HepG2 (cell line): ENCODE measurements around the gene AP3D1. TPM values are rescaled to one million over a fixed set of nuclear protein-coding genes. Genes with fewer than 3 reads are reported as not detected.
A peak's percentile ranks its signal among the peaks of the same experiment; 100 is the strongest.

Experiments
- ARNT ChIP-seq: fragments of 450-650 bp; IDR thresholded peaks from 2 replicates; pipeline ENCODE4 v1.6.1; 2017
- GATA4 ChIP-seq: sonication (generic); IDR thresholded peaks from 2 replicates; pipeline ENCODE4 v1.6.1; 2016; ENCODE audit warnings: antibody characterized with exemption, low read depth, borderline replicate concordance
- HMGA1 ChIP-seq: sonication (generic); formaldehyde crosslinking; conservative IDR thresholded peaks from 2 replicates; pipeline ENCODE4 v1.4.0; 2020; ENCODE audit warnings: missing genetic modification reagents
- HNF4G ChIP-seq, 2 experiments: sonication (generic) in 1 of 2; formaldehyde crosslinking in 1 of 2; IDR thresholded peaks; 2 replicates each; pipeline versions ENCODE4 v1.4.0 to v1.6.1; 2011 to 2020; ENCODE audit warnings: borderline replicate concordance in 2 of 2, low read depth in 2 of 2, mild to moderate bottlenecking in 2 of 2, low read length in 1 of 2, missing genetic modification reagents in 1 of 2, moderate library complexity in 1 of 2
- JDP2 ChIP-seq: sonication (generic); formaldehyde crosslinking; IDR thresholded peaks from 2 replicates; pipeline ENCODE4 v1.8.1; 2022; ENCODE audit warnings: missing genetic modification reagents, borderline replicate concordance
- POLR2A ChIP-seq, 2 experiments: IDR thresholded peaks; 2 replicates each; pipeline ENCODE4 v1.6.1; 2011; ENCODE audit warnings: low read depth in 2 of 2, low read length in 2 of 2, mild to moderate bottlenecking in 1 of 2, moderate library complexity in 1 of 2; ENCODE audit not compliant: insufficient read depth in 1 of 2
- RELA ChIP-seq: sonication (generic); formaldehyde crosslinking; IDR thresholded peaks from 2 replicates; pipeline ENCODE4 v1.4.0; 2020; ENCODE audit warnings: missing genetic modification reagents
- SIN3A ChIP-seq: IDR thresholded peaks from 2 replicates; pipeline ENCODE4 v1.6.1; 2011; ENCODE audit warnings: low read depth, mild to moderate bottlenecking, control low read depth, low read length, borderline replicate concordance
- TAF15 ChIP-seq: fragments of 200-400 bp; formaldehyde crosslinking; IDR thresholded peaks from one replicate; pipeline ENCODE4 v1.6.1; 2018; ENCODE audit warnings: mild to moderate bottlenecking, low read depth, low read length; ENCODE audit not compliant: poor library complexity, severe bottlenecking
- ZBTB21 ChIP-seq: sonication (generic); formaldehyde crosslinking; IDR thresholded peaks from 2 replicates; pipeline ENCODE4 v1.4.0; 2020; ENCODE audit warnings: missing genetic modification reagents
- ZNF20 ChIP-seq: sonication (generic); formaldehyde crosslinking; IDR thresholded peaks from 2 replicates; pipeline ENCODE4 v1.4.0; 2020; ENCODE audit warnings: mild to moderate bottlenecking, moderate library complexity, missing genetic modification reagents
- ZNF335 ChIP-seq: sonication (generic); formaldehyde crosslinking; IDR thresholded peaks from 2 replicates; pipeline ENCODE4 v1.4.0; 2020; ENCODE audit warnings: missing genetic modification reagents
- ZNF547 ChIP-seq: sonication (generic); formaldehyde crosslinking; IDR thresholded peaks from 2 replicates; pipeline ENCODE4 v1.5.1; 2020; ENCODE audit warnings: mild to moderate bottlenecking, missing genetic modification reagents
- ZNF563 ChIP-seq: sonication (generic); formaldehyde crosslinking; IDR thresholded peaks from 2 replicates; pipeline ENCODE4 v1.8.0; 2022; ENCODE audit warnings: mild to moderate bottlenecking, moderate library complexity, missing genetic modification reagents
- ZNF709 ChIP-seq: sonication (generic); formaldehyde crosslinking; IDR thresholded peaks from 2 replicates; pipeline ENCODE4 v1.5.0; 2020; ENCODE audit warnings: mild to moderate bottlenecking, missing genetic modification reagents
- ZSCAN31 ChIP-seq: sonication (generic); formaldehyde crosslinking; IDR thresholded peaks from 2 replicates; pipeline ENCODE4 v1.5.0; 2020; ENCODE audit warnings: low read depth, mild to moderate bottlenecking, missing genetic modification reagents
- polyA plus RNA-seq, 8 experiments: library from polyadenylated mRNA; depleted of rRNA in 3 of 8; stranded (reverse) in 7 of 8; unstranded in 1 of 8; fragments of >200 nt; fragmentation: Illumina TruSeq in 4 of 8; extraction: Trizol in 4 of 8; gene quantifications; 2 replicates each; pipeline versions ENCODE4 v1.2.1 to v1.2.3, GENCODE V29; 2011 to 2016; ENCODE audit warnings: low read depth in 4 of 8, missing spikeins in 1 of 8, mixed read lengths in 1 of 8; ENCODE audit not compliant: insufficient read depth in 1 of 8
- total RNA-seq, 5 experiments: library from RNA; depleted of rRNA; stranded (reverse); fragments of >200 nt; fragmentation: Illumina TruSeq; extraction: Trizol; gene quantifications; 2 replicates each; pipeline ENCODE4 v1.2.3, GENCODE V29; 2016; ENCODE audit warnings: low read depth in 1 of 5
- TF ChIP-seq, protein P1 (sequence below): sonication (generic); formaldehyde crosslinking; IDR thresholded peaks from 2 replicates; pipeline ENCODE4 v1.5.1; 2020; ENCODE audit warnings: missing genetic modification reagents, mild to moderate bottlenecking, borderline replicate concordance
- TF ChIP-seq, protein P2 (sequence below): sonication (generic); formaldehyde crosslinking; IDR thresholded peaks from 2 replicates; pipeline ENCODE4 v1.4.0; 2020; ENCODE audit warnings: mild to moderate bottlenecking, missing genetic modification reagents
- TF ChIP-seq, protein P3 (sequence below): sonication (generic); formaldehyde crosslinking; IDR thresholded peaks from 2 replicates; pipeline ENCODE4 v1.4.0; 2020; ENCODE audit warnings: missing genetic modification reagents, borderline replicate concordance
- TF ChIP-seq, protein P4 (sequence below): IDR thresholded peaks from 2 replicates; pipeline ENCODE4 v1.6.1; 2016; ENCODE audit warnings: missing compliant biosample characterization, missing genetic modification reagents, borderline replicate concordance
- TF ChIP-seq, protein P5 (sequence below): sonication (generic); formaldehyde crosslinking; IDR thresholded peaks from 2 replicates; pipeline ENCODE4 v1.4.0; 2020; ENCODE audit warnings: missing genetic modification reagents, borderline replicate concordance

The AP3D1 gene
- total and polyA plus RNA-seq, 2 of the 13 experiments (the other 11 are each of a cell fraction or from before 2014, with no cell fraction given): 68.0 to 82.6 TPM

DNA sequence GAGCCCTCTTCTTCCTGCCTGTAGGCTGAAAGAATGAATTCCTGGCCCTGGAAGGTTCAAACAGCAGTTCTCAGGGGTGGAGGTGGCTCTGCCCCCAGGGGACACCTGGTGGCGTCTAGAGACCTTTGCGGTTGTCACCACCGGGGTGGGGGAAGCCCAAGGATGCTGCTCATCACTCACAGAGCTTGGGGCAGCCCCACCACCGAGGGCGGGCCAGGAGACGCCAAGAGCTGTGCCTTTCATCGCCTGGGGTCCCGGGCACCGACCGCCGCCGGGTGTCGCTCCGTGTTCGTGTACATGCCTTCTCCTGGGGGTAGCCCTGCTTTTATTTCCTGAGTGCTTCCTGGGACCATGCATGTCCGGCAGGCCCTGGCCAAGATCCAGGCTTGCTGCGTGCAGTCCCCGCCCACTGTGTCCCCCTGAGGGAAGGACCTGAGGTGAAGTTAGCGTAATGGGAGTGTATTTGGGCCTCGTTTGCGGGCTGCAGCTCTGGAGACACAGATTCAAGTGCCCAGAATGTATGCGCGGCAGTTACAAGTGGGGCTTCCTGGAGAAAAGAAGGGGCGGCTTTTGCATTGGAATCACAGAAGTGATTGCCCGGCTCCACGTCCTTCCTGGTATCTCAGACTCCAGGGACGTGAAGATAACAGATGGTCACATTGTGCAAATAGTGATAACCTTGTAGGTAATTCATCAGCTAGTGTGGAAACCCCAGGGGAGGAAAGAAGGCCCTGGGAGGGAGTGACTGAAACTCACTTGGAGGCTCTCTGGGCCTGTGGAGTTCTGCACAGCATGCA is 20.2 kb upstream of the AP3D1 start (continued):
- TF ChIP-seq, protein P1, sequence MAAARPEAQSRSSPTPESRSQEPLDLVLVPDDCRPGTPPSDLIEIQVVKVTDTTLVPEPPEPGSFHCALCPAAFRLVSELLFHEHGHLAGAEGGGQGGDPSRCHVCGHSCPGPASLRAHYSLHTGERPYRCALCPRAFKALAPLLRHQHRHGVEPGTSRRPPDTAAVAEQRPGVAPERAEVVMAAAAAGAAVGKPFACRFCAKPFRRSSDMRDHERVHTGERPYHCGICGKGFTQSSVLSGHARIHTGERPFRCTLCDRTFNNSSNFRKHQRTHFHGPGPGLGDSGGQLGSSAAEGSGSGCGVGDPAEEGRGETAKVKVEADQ: no peak
- TF ChIP-seq TAF15 (no peak), ZSCAN31 (CRISPR knock-in tag) (no peak), ARNT (no peak), RELA (no peak), ZNF709 (no peak), GATA4 (peak; percentile 60), ZNF563 (CRISPR knock-in tag) (no peak), ZNF20 (CRISPR knock-in tag) (no peak), HMGA1 (no peak), POLR2A (IDR thresholded peaks at IDR 0.05; ENCODE audit: insufficient read depth in 1 of 2, low read depth in 2 of 2, low read length in 2 of 2) (no peak), ZNF335 (CRISPR knock-in tag) (no peak), ZBTB21 (CRISPR knock-in tag) (no peak), ZNF547 (no peak; the same call in 1 of the 2 replicates), JDP2 (no peak), SIN3A (no peak), HNF4G (IDR thresholded peaks at IDR 0.05; ENCODE audit: borderline replicate concordance, low read depth, low read length) (no peak), HNF4G (CRISPR knock-in tag; IDR thresholded peaks at IDR 0.05; ENCODE audit: borderline replicate concordance, low read depth) (no peak; the same call in 1 of the 2 replicates)
- TF ChIP-seq, protein P2, sequence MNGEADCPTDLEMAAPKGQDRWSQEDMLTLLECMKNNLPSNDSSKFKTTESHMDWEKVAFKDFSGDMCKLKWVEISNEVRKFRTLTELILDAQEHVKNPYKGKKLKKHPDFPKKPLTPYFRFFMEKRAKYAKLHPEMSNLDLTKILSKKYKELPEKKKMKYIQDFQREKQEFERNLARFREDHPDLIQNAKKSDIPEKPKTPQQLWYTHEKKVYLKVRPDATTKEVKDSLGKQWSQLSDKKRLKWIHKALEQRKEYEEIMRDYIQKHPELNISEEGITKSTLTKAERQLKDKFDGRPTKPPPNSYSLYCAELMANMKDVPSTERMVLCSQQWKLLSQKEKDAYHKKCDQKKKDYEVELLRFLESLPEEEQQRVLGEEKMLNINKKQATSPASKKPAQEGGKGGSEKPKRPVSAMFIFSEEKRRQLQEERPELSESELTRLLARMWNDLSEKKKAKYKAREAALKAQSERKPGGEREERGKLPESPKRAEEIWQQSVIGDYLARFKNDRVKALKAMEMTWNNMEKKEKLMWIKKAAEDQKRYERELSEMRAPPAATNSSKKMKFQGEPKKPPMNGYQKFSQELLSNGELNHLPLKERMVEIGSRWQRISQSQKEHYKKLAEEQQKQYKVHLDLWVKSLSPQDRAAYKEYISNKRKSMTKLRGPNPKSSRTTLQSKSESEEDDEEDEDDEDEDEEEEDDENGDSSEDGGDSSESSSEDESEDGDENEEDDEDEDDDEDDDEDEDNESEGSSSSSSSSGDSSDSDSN (CRISPR knock-in tag): peak; percentile 66
- TF ChIP-seq, protein P3, sequence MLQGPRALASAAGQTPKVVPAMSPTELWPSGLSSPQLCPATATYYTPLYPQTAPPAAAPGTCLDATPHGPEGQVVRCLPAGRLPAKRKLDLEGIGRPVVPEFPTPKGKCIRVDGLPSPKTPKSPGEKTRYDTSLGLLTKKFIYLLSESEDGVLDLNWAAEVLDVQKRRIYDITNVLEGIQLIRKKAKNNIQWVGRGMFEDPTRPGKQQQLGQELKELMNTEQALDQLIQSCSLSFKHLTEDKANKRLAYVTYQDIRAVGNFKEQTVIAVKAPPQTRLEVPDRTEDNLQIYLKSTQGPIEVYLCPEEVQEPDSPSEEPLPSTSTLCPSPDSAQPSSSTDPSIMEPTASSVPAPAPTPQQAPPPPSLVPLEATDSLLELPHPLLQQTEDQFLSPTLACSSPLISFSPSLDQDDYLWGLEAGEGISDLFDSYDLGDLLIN (CRISPR knock-in tag): no peak
- TF ChIP-seq, protein P4, sequence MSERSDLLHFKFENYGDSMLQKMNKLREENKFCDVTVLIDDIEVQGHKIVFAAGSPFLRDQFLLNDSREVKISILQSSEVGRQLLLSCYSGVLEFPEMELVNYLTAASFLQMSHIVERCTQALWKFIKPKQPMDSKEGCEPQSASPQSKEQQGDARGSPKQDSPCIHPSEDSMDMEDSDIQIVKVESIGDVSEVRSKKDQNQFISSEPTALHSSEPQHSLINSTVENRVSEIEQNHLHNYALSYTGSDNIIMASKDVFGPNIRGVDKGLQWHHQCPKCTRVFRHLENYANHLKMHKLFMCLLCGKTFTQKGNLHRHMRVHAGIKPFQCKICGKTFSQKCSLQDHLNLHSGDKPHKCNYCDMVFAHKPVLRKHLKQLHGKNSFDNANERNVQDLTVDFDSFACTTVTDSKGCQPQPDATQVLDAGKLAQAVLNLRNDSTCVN (CRISPR knock-in tag): peak; percentile 35; the same call in 1 of the 2 replicates
- TF ChIP-seq, protein P5, sequence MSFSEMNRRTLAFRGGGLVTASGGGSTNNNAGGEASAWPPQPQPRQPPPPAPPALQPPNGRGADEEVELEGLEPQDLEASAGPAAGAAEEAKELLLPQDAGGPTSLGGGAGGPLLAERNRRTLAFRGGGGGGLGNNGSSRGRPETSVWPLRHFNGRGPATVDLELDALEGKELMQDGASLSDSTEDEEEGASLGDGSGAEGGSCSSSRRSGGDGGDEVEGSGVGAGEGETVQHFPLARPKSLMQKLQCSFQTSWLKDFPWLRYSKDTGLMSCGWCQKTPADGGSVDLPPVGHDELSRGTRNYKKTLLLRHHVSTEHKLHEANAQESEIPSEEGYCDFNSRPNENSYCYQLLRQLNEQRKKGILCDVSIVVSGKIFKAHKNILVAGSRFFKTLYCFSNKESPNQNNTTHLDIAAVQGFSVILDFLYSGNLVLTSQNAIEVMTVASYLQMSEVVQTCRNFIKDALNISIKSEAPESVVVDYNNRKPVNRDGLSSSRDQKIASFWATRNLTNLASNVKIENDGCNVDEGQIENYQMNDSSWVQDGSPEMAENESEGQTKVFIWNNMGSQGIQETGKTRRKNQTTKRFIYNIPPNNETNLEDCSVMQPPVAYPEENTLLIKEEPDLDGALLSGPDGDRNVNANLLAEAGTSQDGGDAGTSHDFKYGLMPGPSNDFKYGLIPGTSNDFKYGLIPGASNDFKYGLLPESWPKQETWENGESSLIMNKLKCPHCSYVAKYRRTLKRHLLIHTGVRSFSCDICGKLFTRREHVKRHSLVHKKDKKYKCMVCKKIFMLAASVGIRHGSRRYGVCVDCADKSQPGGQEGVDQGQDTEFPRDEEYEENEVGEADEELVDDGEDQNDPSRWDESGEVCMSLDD (CRISPR knock-in tag): no peak; the same call in 1 of the 2 replicates
